ENCODE data around the gene SPTB. TPM values are rescaled to one million over a fixed set of nuclear protein-coding genes. Genes with fewer than 3 reads are reported as not detected.

Gene SPTB
- total RNA-seq, 4 donors from 2014 or later: 123 to 554 (median 266) TPM

DNA sequence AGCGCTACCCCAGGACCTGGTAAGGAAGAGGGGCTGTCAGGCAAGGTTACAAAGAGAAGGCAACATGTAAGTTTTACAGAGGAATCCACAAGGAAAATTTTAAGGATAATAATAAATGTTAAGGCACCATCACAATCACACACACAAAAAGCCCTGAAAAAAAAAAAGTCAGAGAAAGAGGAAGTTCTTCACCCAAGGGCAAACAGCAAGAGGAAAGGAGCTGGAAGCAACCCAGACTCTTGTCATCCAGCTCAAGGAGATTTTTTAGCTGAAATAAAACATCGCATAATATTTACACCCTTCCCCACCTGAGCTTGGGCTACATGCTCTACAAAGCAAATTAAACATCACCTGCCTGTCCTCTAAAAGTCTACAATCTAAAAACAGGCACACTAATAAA is 9.5 kb downstream of the SPTB start:
- Histone ChIP-seq H3K36me3 (no peaks in the 10 kb centered on the region), H3K9me3 (no peaks in the 10 kb centered on the region), H3K27me3 (no peaks in the 10 kb centered on the region), H3K4me1 (peaks cover 77 to 96% of the 10 kb centered on the region in 2 donors), H3K4me3 (no peak overlapping the region), H3K27ac (peak overlapping the region; percentile 98 to 100 (median 98))
- in situ Hi-C loops (cut with MboI; ENCODE audit: low sequenced_read_pairs in 4 of 4) (no loop called here), intact Hi-C loops (cut with DNase I; ENCODE audit: low total_unique reads) (loop anchor here (2.0 kb wide), 1 partner anchor 13 kb away; no protein-coding TSS in a partner anchor)
- ATAC-seq (no peak), DNase-seq (no peak)
- TF ChIP-seq POLR2A (IDR thresholded peaks at IDR 0.05): no peak
- TF ChIP-seq, protein P1, sequence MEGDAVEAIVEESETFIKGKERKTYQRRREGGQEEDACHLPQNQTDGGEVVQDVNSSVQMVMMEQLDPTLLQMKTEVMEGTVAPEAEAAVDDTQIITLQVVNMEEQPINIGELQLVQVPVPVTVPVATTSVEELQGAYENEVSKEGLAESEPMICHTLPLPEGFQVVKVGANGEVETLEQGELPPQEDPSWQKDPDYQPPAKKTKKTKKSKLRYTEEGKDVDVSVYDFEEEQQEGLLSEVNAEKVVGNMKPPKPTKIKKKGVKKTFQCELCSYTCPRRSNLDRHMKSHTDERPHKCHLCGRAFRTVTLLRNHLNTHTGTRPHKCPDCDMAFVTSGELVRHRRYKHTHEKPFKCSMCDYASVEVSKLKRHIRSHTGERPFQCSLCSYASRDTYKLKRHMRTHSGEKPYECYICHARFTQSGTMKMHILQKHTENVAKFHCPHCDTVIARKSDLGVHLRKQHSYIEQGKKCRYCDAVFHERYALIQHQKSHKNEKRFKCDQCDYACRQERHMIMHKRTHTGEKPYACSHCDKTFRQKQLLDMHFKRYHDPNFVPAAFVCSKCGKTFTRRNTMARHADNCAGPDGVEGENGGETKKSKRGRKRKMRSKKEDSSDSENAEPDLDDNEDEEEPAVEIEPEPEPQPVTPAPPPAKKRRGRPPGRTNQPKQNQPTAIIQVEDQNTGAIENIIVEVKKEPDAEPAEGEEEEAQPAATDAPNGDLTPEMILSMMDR (IDR thresholded peaks at IDR 0.05 in 4 of 5, conservative IDR thresholded peaks at IDR 0.05 in 1 of 5): no peak

DNA sequence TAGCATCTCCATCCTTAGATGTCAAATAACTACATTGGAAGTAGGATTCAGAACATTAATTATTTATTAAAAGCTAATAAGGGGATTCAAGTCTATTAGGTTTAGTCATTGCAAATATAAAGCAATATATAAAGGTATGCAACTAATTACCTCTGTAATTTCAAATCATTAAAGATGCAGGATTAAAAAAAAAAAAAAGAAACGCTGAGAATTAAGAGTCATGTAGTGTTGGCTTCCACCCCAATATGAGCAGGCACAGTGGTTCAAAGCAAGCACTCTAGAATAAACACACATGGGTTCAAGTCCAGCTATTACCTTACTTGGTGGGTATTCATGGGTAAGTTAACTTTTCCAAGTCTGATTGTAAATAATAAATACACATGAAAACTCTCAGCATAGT is 10.9 kb downstream of the SPTB start:
- Histone ChIP-seq H3K9me3 (no peaks in the 10 kb centered on the region), H3K4me3 (no peak overlapping the region), H3K36me3 (no peaks in the 10 kb centered on the region), H3K27ac (peak overlapping the region; percentile 75 to 99 (median 98)), H3K4me1 (peaks cover 77 to 95% of the 10 kb centered on the region in 2 donors), H3K27me3 (no peaks in the 10 kb centered on the region)
- TF ChIP-seq, protein P1 (IDR thresholded peaks at IDR 0.05 in 4 of 5, conservative IDR thresholded peaks at IDR 0.05 in 1 of 5): no peak
- TF ChIP-seq POLR2A (IDR thresholded peaks at IDR 0.05): no peak
- no peak for DNase-seq
- intact Hi-C loops (cut with DNase I; ENCODE audit: low total_unique reads): no loop called here
- in situ Hi-C loops (cut with MboI; ENCODE audit: low sequenced_read_pairs in 4 of 4): no loop called here
- no peak for ATAC-seq

DNA sequence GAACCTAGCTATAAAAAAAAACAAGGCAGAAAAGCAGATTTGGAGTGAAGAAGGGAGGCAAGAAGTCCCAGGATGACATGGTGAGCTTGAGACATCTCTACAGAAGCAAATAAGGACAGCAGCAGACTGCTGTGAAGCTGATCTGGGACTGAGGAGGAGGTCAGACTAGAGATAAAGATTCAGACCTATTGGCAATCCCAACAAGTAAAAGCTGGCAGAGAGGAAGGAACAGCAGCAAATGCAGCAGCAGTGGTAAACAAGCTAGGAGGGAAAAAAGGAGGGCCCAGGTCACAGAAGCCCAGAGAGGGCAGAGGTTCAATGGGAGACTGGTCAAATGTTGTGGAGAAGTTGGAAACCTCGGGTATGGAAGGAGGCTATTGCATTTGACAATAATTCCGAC is 11.3 kb downstream of the SPTB start:
- in situ Hi-C loops (cut with MboI; ENCODE audit: low sequenced_read_pairs in 4 of 4): no loop called here
- Histone ChIP-seq H3K9me3 (no peaks in the 10 kb centered on the region), H3K27me3 (no peaks in the 10 kb centered on the region), H3K4me3 (no peak overlapping the region), H3K36me3 (no peaks in the 10 kb centered on the region), H3K4me1 (peaks cover 79 to 95% of the 10 kb centered on the region in 2 donors), H3K27ac (peak overlapping the region; percentile 75 to 99 (median 98))
- DNase-seq: no peak
- TF ChIP-seq POLR2A (IDR thresholded peaks at IDR 0.05): no peak
- TF ChIP-seq, protein P1 (IDR thresholded peaks at IDR 0.05 in 4 of 5, conservative IDR thresholded peaks at IDR 0.05 in 1 of 5): no peak
- ATAC-seq: peak in 1 of 2 donors; percentile 18
- intact Hi-C loops (cut with DNase I; ENCODE audit: low total_unique reads): no loop called here

DNA sequence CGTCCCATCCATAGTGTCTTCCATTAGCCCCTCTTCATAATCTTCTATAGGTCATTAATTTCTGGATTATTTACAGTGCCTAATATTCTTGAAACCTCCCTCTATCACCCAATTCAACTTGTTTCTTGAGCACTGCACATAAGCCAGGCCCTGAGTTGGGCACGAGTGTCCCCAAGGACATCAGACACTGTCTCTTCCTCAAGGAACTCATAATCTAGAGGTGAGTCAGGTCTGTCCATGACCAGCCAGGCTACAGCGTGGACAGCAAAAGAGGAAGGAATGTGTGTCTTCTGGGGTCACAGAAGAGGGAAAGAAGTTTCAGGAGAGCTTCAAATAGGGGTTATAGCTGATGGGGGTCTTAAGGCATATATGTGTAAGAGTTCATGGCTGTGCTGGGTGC is 12.5 kb downstream of the SPTB start:
- peak; percentile 64 to 74 for ATAC-seq
- H3K4me3 ChIP-seq: no peak overlapping the region
- TF ChIP-seq, protein P1 (IDR thresholded peaks at IDR 0.05 in 4 of 5, conservative IDR thresholded peaks at IDR 0.05 in 1 of 5): no peak
- no peak for TF ChIP-seq POLR2A (IDR thresholded peaks at IDR 0.05)
- in situ Hi-C loops (cut with MboI; ENCODE audit: low sequenced_read_pairs in 4 of 4) (no loop called here), intact Hi-C loops (cut with DNase I; ENCODE audit: low total_unique reads) (no loop called here)
- DNase-seq: no peak
- H3K27ac ChIP-seq: peak overlapping the region; percentile 75 to 99 (median 98)
- peaks cover 71 to 90% of the 10 kb centered on the region in 2 donors for H3K4me1 ChIP-seq
- H3K36me3 ChIP-seq: no peaks in the 10 kb centered on the region
- no peaks in the 10 kb centered on the region for H3K9me3 ChIP-seq
- H3K27me3 ChIP-seq: no peaks in the 10 kb centered on the region

DNA sequence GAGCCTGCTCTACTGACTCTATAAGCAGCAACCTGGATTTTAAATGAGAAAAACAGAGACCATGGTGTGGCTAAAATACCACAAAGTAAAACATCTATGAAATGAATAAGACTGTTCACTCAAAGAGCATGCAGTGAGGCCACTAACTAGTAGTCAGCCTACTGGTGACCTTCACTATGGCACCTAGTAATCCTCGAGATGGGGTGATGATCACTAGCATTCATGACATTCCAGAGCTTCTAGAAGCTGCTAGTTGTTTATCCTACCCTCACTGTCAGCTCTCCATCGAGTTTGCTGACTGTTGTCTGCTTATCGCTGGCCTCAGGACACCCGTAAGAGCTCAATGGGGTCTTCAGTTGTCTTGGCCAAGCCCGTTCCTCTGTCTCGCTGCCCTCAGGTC is 13.7 kb downstream of the SPTB start:
- H3K36me3 ChIP-seq: no peaks in the 10 kb centered on the region
- H3K27me3 ChIP-seq: no peaks in the 10 kb centered on the region
- TF ChIP-seq, protein P1 (IDR thresholded peaks at IDR 0.05 in 4 of 5, conservative IDR thresholded peaks at IDR 0.05 in 1 of 5): no peak
- TF ChIP-seq POLR2A (IDR thresholded peaks at IDR 0.05): no peak
- in situ Hi-C loops (cut with MboI; ENCODE audit: low sequenced_read_pairs in 4 of 4) (no loop called here), intact Hi-C loops (cut with DNase I; ENCODE audit: low total_unique reads) (no loop called here)
- peak overlapping the region; percentile 75 to 99 (median 98) for H3K27ac ChIP-seq
- DNase-seq: no peak
- H3K4me1 ChIP-seq: peaks cover 59 to 78% of the 10 kb centered on the region in 2 donors
- no peak for ATAC-seq
- H3K4me3 ChIP-seq: no peak overlapping the region
- H3K9me3 ChIP-seq: no peaks in the 10 kb centered on the region
